Measurements from ENCODE around the gene TCF7L1. TPM values are rescaled to one million over a fixed set of nuclear protein-coding genes. Genes with fewer than 3 reads are reported as not detected.
A peak's percentile ranks its signal among the peaks of the same experiment; 100 is the strongest.
"Not testable (repeated sequence)": the region's sequence is repeated elsewhere in the genome, so short reads cannot be mapped to it uniquely, and the experiment has no call there.

The TCF7L1 gene
- total RNA-seq, 1 donor from 2014 or later: 0.53 TPM

- no peak for DNase-seq (ENCODE audit: low read depth)
Observed at GRCh38 chr2:85183076-85183475, 49.9 kb downstream of the TCF7L1 start.

- no peak for DNase-seq (ENCODE audit: low read depth)
Observed at GRCh38 chr2:85183479-85183878, 50.3 kb downstream of the TCF7L1 start.

DNA sequence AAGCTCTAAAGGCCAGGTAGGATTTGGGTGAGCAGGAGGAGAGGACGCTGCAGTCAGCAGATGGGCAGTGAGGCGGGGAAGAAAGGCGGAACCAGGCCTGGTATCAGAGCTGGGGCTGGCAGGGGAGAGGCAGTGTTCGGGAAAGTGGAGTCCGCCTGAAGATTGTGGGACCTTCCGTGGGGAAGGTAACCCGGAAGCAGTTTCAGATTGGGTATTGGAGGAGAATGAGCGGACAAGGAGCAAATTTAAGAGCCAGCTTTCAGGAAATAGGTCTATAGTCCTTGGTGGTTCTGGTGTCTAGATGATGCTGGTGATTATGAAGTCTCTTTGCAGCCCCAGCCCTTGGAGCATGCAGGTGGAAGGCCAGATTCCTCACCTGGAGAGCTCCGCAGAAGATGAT, 51.0 kb downstream of the TCF7L1 start:
- DNase-seq (ENCODE audit: low read depth): no peak

GRCh38 chr2:85184990-85185389, 51.8 kb downstream of the TCF7L1 start:
- no peak for DNase-seq (ENCODE audit: low read depth)

GRCh38 chr2:85185431-85185940, 52.3 kb downstream of the TCF7L1 start:
- DNase-seq (ENCODE audit: low read depth): peak; percentile 43

GRCh38 chr2:85187069-85187468, 53.9 kb downstream of the TCF7L1 start:
- no peak for DNase-seq (ENCODE audit: low read depth)

DNA sequence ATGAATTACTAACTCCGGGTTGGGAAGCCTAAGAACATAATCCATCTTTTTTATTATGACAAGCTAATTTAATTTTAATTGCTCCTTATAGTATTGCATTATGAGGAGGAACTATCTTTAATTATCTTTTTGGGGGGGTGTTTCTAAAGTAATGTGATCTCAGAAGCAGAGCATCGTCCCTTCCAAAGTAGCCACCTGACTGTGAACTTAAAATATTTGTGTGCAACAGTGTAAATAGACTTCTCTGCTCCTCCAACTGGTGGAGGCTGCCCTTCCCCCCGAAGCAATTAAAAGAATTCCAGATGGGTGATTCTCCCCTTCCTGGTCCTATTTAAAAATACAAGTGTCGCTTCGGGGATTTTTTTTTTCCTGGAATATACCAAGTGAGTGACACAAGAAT, 55.7 kb downstream of the TCF7L1 start:
- no peak for DNase-seq (ENCODE audit: low read depth)

- no peak for DNase-seq (ENCODE audit: low read depth)
Observed at GRCh38 chr2:85189606-85190270, 56.5 kb downstream of the TCF7L1 start.

DNA sequence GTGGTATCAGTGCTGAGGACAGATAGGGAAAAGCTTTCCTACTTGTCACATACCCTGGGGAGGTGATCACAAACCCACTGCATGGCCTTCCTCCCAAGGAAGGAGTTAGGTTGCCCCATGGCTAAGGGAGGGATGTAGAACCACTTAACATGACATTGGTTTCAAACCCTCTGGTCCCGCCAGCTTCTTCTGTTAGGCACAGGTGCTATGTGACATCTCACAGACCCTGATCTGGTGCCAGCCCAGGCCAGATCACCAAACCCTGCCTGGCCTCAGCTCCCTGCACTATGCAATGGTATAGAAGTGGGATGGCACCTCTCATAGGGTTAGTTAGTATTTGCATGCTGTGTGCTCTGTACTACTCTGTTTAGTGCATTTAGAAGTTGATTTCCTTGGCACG, 58.0 kb downstream of the TCF7L1 start:
- DNase-seq (ENCODE audit: low read depth): no peak

GRCh38 chr2:85194780-85195480, 61.7 kb downstream of the TCF7L1 start:
- no peak for DNase-seq (ENCODE audit: low read depth)

DNA sequence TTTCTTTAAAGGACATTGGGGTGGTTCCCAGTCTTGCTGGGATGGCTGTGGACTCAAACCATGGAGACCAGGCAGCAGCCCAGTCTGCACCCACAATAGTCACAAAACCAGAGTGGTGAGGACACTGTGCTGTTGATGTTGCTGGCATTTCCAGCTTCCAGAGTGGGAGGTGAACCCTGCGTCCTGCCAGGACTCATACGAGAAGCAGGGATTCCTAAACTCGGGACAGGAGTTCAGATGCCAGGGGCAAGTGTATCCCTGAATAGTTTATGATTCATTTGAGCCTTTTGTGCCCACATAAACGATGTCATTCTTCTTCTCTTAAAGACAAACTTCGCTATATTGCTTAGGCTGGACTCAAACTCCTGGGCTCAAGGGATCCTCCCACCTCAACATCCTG, 62.8 kb downstream of the TCF7L1 start:
- peak; percentile 22 for DNase-seq (ENCODE audit: low read depth)

- DNase-seq (ENCODE audit: low read depth): no peak
Observed at GRCh38 chr2:85199698-85200097, 66.5 kb downstream of the TCF7L1 start.

GRCh38 chr2:85209887-85210286, 76.7 kb downstream of the TCF7L1 start:
- DNase-seq (ENCODE audit: low read depth): no peak

- no peak for DNase-seq (ENCODE audit: low read depth)
Observed at GRCh38 chr2:85210511-85210910, 77.3 kb downstream of the TCF7L1 start.

DNA sequence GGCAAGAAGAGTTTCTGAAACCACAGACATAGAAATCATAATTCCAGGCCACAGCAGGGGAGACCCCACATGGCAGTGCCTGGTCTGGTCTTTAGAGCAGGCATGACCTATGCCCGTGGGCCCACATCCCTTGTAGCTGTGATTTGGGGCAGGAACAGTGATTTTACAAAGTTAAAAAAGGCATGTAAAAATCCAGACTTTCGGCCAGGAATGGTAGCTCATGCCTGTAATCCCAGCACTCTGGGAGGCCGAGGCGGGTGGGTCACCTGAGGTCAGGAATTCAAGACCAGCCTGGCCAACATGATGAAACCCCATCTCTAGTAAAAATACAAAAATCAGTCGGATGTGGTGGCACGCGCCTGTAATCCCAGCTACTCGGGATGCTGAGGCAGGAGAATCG, 78.4 kb downstream of the TCF7L1 start:
- not testable (repeated sequence) for DNase-seq (ENCODE audit: low read depth)

GRCh38 chr2:85212841-85213240, 79.6 kb downstream of the TCF7L1 start:
- no peak for DNase-seq (ENCODE audit: low read depth)

- peak; percentile 69 for DNase-seq (ENCODE audit: low read depth)
Observed at GRCh38 chr2:85213404-85213803, 80.2 kb downstream of the TCF7L1 start.

- peak; percentile 10 for DNase-seq (ENCODE audit: low read depth)
Observed at GRCh38 chr2:85213901-85214512, 80.8 kb downstream of the TCF7L1 start.

- DNase-seq (ENCODE audit: low read depth): no peak
Observed at GRCh38 chr2:85215081-85215447, 81.9 kb downstream of the TCF7L1 start.

DNA sequence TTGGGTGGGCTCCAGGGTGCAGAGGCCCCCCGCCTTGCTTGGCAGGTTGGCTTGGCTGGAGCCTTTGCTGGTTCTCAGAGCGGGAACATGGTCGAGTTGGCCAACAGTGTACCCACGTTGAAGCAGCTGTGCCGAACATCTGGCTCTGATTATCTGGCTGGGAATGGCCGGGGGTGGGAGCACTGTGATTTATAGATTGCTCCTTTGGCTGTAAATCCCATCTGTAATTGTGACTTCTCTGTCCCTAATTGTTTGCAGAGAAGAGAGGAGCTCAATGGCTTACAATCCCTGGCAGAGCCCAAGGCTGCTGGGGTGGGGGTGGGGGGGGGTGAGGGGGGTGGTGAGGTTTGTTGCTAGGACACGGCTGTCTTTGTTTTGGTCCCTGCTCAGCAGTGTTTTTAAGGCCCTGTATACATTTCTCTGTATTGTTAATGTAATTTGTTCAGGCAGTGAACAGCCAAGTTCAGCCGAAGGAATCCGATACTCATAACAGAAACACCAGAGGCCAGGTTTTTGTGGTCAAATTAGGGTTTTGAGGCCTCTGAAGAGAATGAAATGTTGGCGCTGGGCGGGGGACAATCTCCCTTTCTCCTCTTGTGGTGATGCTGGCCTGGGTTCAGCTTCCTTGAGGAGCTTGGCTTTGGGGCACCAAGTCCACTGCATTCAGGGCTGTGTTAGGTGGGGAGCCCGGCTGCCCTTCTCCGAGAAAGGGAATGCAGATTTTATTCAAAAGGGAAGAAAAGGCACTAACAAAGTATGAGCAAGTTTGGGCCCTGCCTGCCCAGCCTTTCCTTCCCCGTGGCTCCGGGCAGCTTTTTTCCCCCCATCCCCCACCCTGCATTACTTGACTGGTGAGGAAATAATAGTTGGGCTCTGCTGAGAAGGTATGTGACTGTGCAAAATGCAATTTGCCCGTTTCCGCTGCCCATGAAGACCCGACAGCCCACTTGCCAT, 82.5 kb downstream of the TCF7L1 start:
- peak; percentile 69 for DNase-seq (ENCODE audit: low read depth)

- DNase-seq (ENCODE audit: low read depth): no peak
Observed at GRCh38 chr2:85216927-85217326, 83.7 kb downstream of the TCF7L1 start.

All from myocyte (in vitro differentiated cells).